T-helper 1 cell treated with Interleukin-12 subunit alpha and Interleukin-12 subunit beta and Interleukin-4 antibody, amounts not matched to agents 30 μg/mL and 1 μg/mL, for 36 hours (primary cell): ENCODE measurements around the gene COX8C.
"Not testable (repeated sequence)": the region's sequence is repeated elsewhere in the genome, so short reads cannot be mapped to it uniquely, and the experiment has no call there.

Source experiments
- H3K27ac Mint-ChIP-seq: one replicate; pipeline ENCODE4 v1.8.0; 2021; ENCODE audit warnings: mild to moderate bottlenecking, mixed read lengths
- H3K27me3 Mint-ChIP-seq: one replicate; pipeline ENCODE4 v1.8.0; 2021; ENCODE audit warnings: low read depth, mixed read lengths
- H3K36me3 Mint-ChIP-seq: one replicate; pipeline ENCODE4 v1.8.0; 2021; ENCODE audit warnings: low read depth, mixed read lengths
- H3K4me1 Mint-ChIP-seq: one replicate; pipeline ENCODE4 v1.8.0; 2021; ENCODE audit warnings: low read depth, mixed read lengths
- H3K4me3 Mint-ChIP-seq: one replicate; pipeline ENCODE4 v1.8.0; 2021; ENCODE audit warnings: mild to moderate bottlenecking, moderate library complexity, mixed read lengths
- H3K9me3 Mint-ChIP-seq: one replicate; pipeline ENCODE4 v1.8.0; 2021; ENCODE audit warnings: mixed read lengths

The COX8C gene

GRCh38 chr14:93369713-93370266, 22.8 kb downstream of the COX8C start:
- H3K4me3 Mint-ChIP-seq = no peak overlapping the region
- peaks cover 15% of the 10 kb centered on the region for H3K27me3 Mint-ChIP-seq
- no peaks in the 10 kb centered on the region for H3K4me1 Mint-ChIP-seq
- H3K9me3 Mint-ChIP-seq = no peaks in the 10 kb centered on the region
- H3K36me3 Mint-ChIP-seq = no peaks in the 10 kb centered on the region
- no peak overlapping the region for H3K27ac Mint-ChIP-seq

- H3K36me3 Mint-ChIP-seq = no peaks in the 10 kb centered on the region
- H3K4me3 Mint-ChIP-seq = no peak overlapping the region
- no peak overlapping the region for H3K27ac Mint-ChIP-seq
Observed at GRCh38 chr14:93375673-93376156, 28.7 kb downstream of the COX8C start.

GRCh38 chr14:93379831-93380230, 32.8 kb downstream of the COX8C start:
- no peaks in the 10 kb centered on the region for H3K4me1 Mint-ChIP-seq
- peaks cover 13% of the 10 kb centered on the region for H3K27me3 Mint-ChIP-seq
- H3K9me3 Mint-ChIP-seq = no peaks in the 10 kb centered on the region
- no peak overlapping the region for H3K4me3 Mint-ChIP-seq
- H3K27ac Mint-ChIP-seq = no peak overlapping the region
- H3K36me3 Mint-ChIP-seq = no peaks in the 10 kb centered on the region

More at GRCh38 chr14:93375673-93376156, 28.7 kb downstream of the COX8C start:
- Mint-ChIP-seq H3K27me3 (peaks cover 12% of the 10 kb centered on the region), H3K4me1 (no peaks in the 10 kb centered on the region), H3K9me3 (no peaks in the 10 kb centered on the region)

GRCh38 chr14:93381644-93382043, 34.7 kb downstream of the COX8C start:
- no peaks in the 10 kb centered on the region for H3K36me3 Mint-ChIP-seq
- no peaks in the 10 kb centered on the region for H3K9me3 Mint-ChIP-seq
- no peaks in the 10 kb centered on the region for H3K4me1 Mint-ChIP-seq
- H3K27ac Mint-ChIP-seq = no peak overlapping the region
- H3K4me3 Mint-ChIP-seq = no peak overlapping the region
- H3K27me3 Mint-ChIP-seq = peaks cover 23% of the 10 kb centered on the region

GRCh38 chr14:93384256-93384655, 37.3 kb downstream of the COX8C start:
- H3K4me3 Mint-ChIP-seq, H3K9me3 Mint-ChIP-seq, H3K4me1 Mint-ChIP-seq, H3K36me3 Mint-ChIP-seq, H3K27ac Mint-ChIP-seq: not testable (repeated sequence)
- peaks cover 18% of the 10 kb centered on the region for H3K27me3 Mint-ChIP-seq

- Mint-ChIP-seq H3K27me3 (peaks cover 5% of the 10 kb centered on the region), H3K4me3 (no peak overlapping the region), H3K27ac (no peak overlapping the region), H3K4me1 (no peaks in the 10 kb centered on the region), H3K36me3 (no peaks in the 10 kb centered on the region), H3K9me3 (peaks cover 10% of the 10 kb centered on the region)
Observed at GRCh38 chr14:93395231-93395630, 48.2 kb downstream of the COX8C start.

GRCh38 chr14:93396456-93396855, 49.5 kb downstream of the COX8C start:
- Mint-ChIP-seq H3K36me3 (no peaks in the 10 kb centered on the region), H3K27ac (no peak overlapping the region), H3K4me3 (no peak overlapping the region), H3K9me3 (peaks cover 10% of the 10 kb centered on the region), H3K27me3 (peaks cover 8% of the 10 kb centered on the region), H3K4me1 (no peaks in the 10 kb centered on the region)
